Cortex of kidney (tissue), 1 donor: ENCODE results near the gene CELA3B.
A peak's percentile ranks its signal among the peaks of the same experiment; 100 is the strongest.
"Not testable (repeated sequence)": the region's sequence is repeated elsewhere in the genome, so short reads cannot be mapped to it uniquely, and the experiment has no call there.

Experiments used
- DNase-seq: peaks from one replicate; lab custom pipeline; 2025; lab: John Stamatoyannopoulos, UW

The CELA3B gene, protein sequence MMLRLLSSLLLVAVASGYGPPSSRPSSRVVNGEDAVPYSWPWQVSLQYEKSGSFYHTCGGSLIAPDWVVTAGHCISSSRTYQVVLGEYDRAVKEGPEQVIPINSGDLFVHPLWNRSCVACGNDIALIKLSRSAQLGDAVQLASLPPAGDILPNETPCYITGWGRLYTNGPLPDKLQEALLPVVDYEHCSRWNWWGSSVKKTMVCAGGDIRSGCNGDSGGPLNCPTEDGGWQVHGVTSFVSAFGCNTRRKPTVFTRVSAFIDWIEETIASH

DNA sequence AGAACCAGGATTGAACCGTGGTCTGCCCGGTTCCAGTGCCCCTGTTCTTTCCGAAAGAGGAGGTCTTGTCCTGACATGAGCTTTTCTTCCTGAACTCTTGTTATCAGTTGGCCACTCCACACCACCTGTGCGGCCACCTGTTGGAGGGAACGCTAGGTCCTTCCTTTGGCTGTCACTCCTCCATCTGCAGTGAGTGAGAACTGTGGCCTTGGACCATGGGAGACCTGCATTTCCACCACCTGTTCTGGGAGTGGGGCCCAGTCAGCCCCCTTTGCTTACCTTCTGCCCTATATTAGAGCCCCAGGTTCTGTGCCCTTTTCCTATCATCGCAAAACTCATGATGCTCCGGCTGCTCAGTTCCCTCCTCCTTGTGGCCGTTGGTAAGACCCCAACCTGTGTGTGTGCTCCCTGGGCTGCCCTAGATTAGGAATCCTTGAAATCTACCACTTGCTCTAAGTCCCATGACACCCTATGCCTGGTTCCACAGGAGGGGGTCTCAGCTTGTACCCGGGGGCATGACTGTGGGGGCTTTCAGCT, at the start of gene CELA3B:
CELA3B (plus strand) TSS at position 320 of the 537 bp plus-strand sequence; CDS start at position 338, 18 bp downstream.
- DNase-seq: not testable (repeated sequence)

GRCh38 chr1:21927533-21928237, 49.1 kb upstream of the CELA3B start:
- DNase-seq: no peak

- DNase-seq: no peak
Measured at GRCh38 chr1:21930080-21930571, 46.7 kb upstream of the CELA3B start.

DNA sequence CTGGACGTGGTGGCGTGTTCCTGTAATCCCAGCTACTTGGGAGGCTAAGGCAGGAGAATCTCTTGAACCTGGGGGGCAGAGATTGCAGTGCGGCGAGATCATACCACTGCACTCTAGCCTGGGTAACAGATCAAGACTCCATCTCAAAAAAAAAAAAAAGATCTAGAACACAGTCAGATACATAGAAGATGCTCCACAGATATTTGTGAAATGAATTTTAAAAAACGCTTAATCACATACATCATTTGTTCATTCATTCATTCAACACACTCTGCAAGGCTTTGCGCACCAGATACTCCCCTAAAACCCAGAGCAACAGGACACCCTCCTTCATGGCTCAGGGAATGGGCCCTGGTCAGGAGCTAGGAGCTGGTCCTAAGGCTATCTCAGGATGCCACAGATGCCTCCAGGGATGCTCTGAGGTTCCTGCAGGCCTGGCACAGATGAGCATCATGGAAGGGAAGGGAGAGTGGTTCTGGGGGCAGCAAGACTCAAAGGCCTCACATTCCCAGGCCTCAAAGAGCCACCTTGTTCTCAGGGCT, 46.1 kb upstream of the CELA3B start:
- no peak for DNase-seq

DNA sequence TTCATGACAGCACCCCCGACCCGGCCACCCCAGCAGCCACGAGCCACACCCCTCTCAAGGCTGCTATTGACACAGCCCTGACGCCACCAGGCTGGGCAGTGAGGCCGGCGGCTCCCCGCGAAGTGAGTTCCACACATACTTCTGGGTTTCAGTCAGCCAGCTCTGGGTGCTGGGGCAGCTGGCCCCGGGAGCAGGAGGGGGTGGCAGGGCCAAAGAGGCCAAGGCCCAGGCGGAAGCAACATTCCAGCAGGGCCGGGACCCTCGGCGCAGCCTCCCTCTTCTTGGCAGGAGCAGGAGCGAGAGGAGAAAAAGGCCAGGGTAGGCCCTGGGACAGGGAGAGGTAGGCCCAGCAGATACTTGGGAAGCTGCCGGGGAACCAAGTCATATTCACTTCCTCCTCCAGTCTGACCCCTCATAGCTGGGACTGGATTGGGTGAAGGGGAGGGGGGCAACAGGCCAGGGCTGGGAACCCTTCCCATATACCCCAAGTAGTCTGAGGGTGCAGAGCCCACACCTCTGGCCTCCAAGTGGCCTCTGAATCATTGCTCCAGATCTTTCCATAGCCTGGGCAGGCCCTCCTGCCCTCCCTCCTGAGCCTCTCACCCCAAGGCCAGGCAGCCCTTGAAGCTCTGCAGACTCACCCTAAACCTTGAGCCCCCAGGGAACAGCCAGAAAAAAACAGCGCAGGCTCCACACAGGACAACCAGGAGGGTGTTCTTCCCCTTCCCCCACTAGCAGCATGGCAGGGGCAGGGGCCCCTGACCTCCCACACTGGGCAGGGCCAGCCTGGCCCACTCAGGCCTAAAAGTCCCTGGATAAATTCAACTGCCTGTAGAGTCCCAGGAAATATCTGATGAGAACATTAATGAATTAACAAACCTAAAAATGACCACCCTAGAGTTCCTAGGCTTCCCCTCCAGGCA, 45.4 kb upstream of the CELA3B start:
- DNase-seq: no peak

DNA sequence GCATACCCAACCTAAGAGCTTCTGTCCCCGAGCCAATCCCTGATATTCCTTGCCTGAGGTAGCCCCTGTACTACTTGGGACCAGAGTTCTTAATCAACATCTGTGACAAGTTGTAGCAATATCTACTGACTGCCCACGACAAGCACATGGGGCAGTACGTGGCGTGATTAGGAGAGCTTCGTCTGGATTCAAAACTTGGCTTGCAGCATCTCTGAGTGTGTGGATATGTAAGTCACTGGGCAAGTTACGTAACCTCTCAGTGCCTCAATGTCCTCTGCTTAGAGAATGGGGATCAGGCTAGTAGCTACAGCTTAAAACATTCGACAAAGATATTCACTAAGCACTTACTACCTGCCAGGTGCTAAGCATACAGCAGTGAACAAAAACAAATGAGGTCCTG, 44.7 kb upstream of the CELA3B start:
- no peak for DNase-seq

GRCh38 chr1:21933397-21934248, 43.2 kb upstream of the CELA3B start:
- no peak for DNase-seq

DNA sequence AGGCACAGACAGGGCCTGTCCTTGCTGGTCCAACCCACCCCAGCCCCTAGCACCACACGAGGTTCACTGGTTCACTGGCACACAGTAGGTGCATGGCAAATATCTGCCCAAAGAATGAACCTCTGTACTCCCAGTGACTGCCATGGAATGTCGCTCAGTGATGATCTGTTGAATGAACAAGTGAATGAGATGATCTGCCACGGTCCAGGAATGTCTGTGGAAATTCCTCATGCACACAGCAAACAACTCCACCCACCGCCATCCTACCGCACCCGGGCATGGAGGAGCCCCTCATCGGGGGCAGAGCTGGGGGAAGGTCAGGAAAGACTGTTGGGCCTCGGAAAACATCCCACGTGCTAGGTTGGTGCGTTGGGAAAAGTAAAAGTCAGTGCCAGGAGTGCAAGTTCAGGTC, 41.4 kb upstream of the CELA3B start:
- DNase-seq: no peak

GRCh38 chr1:21935891-21936365, 40.9 kb upstream of the CELA3B start:
- DNase-seq: no peak

GRCh38 chr1:21936366-21937031, 40.3 kb upstream of the CELA3B start:
- no peak for DNase-seq

DNA sequence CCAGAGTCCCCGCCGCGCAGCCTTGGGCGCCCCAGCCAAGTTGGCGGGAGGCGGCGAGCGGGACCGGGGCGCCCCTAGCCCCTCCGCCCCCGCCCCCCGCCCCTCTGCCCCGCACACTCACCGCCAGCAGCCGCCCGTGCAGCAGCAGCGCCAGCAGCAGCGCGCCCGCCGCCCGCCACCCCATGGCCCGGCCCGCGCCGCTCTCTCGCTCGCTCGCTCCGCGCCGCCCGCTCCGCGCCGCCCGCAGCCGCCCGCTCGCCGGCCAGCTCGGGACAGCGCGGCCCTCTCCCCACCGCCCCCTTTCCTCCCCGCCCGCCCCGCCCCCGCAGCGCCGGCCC, 39.8 kb upstream of the CELA3B start, which contains the start of gene HSPG2:
HSPG2 (minus strand) TSS at position 277 of the 338 bp plus-strand sequence; CDS start at position 184, 93 bp downstream.
- DNase-seq: no peak

GRCh38 chr1:21937372-21938121, 39.3 kb upstream of the CELA3B start:
- peak; percentile 55 for DNase-seq

DNA sequence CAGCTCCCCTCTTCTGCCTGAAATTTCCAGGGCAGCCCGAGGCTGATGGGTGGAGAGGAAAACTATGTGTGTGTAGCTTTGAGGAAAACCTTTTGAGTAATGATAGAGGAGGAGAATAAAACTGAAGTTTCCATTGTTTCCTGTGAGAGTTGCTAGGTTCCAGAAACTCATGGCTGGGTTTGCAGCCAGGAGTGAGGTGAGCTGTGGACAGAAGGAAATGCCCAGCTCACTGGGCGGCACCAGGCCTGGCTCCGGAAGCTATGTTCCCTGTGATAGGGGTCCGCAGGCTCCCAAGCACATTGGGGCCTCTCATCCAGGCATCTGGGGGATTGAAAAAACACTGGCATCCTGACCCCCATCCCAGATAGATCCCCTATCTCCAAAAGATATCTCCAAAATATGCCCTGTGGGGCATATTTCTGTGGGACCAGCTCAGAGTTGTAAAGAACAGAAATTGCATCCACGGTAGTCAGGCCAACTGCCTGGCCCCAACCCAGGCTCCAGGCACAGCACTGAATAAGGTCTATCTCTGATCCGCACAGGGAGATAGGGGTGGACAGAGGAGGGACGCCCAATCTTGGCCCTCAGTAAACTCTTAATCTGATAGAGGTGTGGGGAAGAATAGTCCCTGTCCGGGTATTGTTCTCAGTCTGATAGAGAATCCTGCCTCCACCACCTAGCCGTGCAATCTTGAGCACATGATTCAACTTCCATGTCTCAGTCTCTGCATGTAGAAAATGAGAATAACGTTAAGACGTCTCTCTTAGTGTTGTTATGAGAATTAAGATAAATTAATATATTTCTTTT, 37.9 kb upstream of the CELA3B start:
- no peak for DNase-seq

- DNase-seq: no peak
Measured at GRCh38 chr1:21939650-21940374, 37.0 kb upstream of the CELA3B start.

DNA sequence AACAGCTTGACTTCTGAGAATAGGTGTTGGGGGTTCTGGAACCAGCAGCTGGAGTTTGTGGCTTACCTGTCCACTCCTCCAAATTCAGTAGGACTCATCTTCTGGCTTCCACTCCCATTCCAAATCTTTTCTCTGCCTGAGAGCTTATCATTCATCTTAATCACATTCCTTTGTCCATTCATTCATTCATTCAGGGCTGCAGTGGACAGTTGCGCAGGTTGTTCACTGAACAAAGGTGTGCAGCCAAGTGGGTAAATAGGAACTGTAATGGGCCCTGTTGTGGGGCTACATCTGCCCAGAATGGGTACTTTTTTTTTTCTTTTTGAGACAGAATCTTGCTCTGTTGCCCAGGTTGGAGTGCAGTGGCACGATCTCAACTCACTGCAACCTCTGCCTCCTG, 36.3 kb upstream of the CELA3B start:
- no peak for DNase-seq

DNA sequence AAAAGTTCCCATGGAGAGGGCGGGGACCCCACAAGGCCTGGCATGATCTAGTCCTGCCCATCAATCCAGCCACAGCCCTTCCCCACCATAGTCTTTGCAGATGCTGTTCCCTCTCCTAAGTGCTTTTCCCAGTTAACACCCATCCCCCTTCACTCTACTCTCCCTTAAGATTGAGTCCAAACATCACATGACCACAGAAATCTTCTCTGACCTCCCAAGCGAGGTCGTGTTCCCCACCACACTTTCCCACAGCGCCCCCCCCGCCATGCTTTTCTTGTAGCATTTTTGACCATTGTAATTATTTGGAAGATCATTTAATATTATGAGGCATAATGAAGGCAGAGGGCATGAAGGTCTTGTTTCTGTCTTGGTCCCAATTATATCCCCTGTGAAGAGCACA, 35.5 kb upstream of the CELA3B start:
- no peak for DNase-seq

DNA sequence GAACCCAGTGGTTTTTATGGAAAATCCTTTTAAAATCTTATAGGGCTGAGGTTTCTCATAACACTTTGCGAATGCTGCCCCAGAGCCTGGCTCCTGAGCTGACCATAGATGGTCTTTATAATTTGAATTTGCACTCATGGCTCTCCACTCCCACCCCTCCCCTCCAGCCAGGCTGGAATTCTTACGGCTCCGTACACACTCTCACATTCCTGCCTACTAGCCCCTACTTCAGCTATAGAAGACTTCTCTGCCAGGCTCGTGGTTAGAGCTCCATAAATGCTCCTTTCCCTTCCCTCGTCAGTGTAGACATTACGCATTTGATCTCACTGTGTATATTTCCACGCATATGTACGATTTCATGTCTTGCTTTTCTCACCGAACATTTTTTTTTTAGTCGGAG, 34.4 kb upstream of the CELA3B start:
- no peak for DNase-seq
